SK-N-SH (cell line): ENCODE results near the gene METRNL.

Experiments
- CTCF ChIP-seq: fragments of 200-600 bp; sonication (generic); IDR thresholded peaks from 2 replicates; pipeline ENCODE4 v1.6.1; 2017; ENCODE audit warnings: antibody characterized with exemption, mild to moderate bottlenecking, moderate library complexity
- EP300 ChIP-seq, 2 experiments: IDR thresholded peaks; 2 replicates each; pipeline versions ENCODE4 v1.4.0 to v1.6.1; 2012; ENCODE audit warnings: borderline replicate concordance in 1 of 2, low read depth in 1 of 2, low read length in 1 of 2
- EZH2phosphoT487 ChIP-seq: fragments of 200-600 bp; sonication (generic); IDR thresholded peaks from 2 replicates; pipeline ENCODE4 v1.6.1; 2017; ENCODE audit warnings: low read depth, mixed run types, mild to moderate bottlenecking, antibody characterized with exemption, moderate library complexity, borderline replicate concordance
- JUND ChIP-seq: IDR thresholded peaks from 2 replicates; pipeline ENCODE4 v1.4.0; 2012
- NRF1 ChIP-seq: IDR thresholded peaks from 2 replicates; pipeline ENCODE4 v1.6.1; 2012; ENCODE audit warnings: low read depth, mild to moderate bottlenecking, low read length
- POLR2AphosphoS5 ChIP-seq: IDR thresholded peaks from 2 replicates; pipeline ENCODE4 v1.6.1; 2012; ENCODE audit warnings: low read depth, low read length
- RAD21 ChIP-seq: IDR thresholded peaks from 2 replicates; pipeline ENCODE4 v1.6.1; 2012; ENCODE audit warnings: mild to moderate bottlenecking, low read length
- SIN3A ChIP-seq: IDR thresholded peaks from 2 replicates; pipeline ENCODE4 v1.6.1; 2012; ENCODE audit warnings: low read depth, mild to moderate bottlenecking, low read length, moderate library complexity, borderline replicate concordance
- TCF12 ChIP-seq: IDR thresholded peaks from 2 replicates; pipeline ENCODE4 v1.4.0; 2012
- YY1 ChIP-seq: IDR thresholded peaks from 2 replicates; pipeline ENCODE4 v1.4.0; 2012; ENCODE audit warnings: low read depth, mild to moderate bottlenecking
- TF ChIP-seq, protein P1 (sequence below): IDR thresholded peaks from 2 replicates; pipeline ENCODE4; 2012

DNA sequence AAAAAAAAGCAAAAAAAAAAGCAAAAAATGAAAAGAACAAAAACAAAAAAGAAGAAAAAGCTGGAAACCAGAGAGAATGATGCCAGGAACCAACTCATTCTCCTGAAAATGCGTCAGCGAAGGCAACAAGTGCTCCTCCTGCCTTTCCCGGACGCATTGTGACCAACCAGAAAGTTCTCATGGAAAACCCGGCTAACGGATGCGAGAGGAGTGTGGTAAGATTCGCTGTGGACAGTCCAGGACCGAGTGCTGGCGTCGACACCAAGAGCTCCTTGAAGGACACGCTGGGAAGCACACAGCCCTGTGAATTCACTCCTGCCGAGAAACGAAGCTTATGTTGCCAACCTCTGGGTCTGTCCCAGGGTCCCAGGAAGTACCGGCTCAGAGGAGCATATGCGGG is 43.4 kb downstream of the METRNL start:
- TF ChIP-seq CTCF (no peak), SIN3A (no peak), POLR2AphosphoS5 (no peak), EP300 (IDR thresholded peaks at IDR 0.05; ENCODE audit: borderline replicate concordance in 1 of 2, low read depth in 1 of 2, low read length in 1 of 2) (no peak), NRF1 (no peak), YY1 (no peak), EZH2phosphoT487 (no peak), RAD21 (no peak), TCF12 (no peak), JUND (no peak)
- TF ChIP-seq, protein P1, sequence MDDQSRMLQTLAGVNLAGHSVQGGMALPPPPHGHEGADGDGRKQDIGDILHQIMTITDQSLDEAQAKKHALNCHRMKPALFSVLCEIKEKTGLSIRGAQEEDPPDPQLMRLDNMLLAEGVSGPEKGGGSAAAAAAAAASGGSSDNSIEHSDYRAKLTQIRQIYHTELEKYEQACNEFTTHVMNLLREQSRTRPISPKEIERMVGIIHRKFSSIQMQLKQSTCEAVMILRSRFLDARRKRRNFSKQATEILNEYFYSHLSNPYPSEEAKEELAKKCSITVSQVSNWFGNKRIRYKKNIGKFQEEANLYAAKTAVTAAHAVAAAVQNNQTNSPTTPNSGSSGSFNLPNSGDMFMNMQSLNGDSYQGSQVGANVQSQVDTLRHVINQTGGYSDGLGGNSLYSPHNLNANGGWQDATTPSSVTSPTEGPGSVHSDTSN = no peak
